Osteocyte (in vitro differentiated cells): Measurements from ENCODE around the gene FGF3. TPM values are rescaled to one million over a fixed set of nuclear protein-coding genes. Genes with fewer than 3 reads are reported as not detected.

ENCODE experiments used
- DNase-seq: peaks from one replicate; pipeline ENCODE4 v3.0.0; 2021; ENCODE audit warnings: mixed read lengths; ENCODE audit not compliant: unreplicated experiment; ENCODE audit errors: extremely low spot score
- H3K27ac Mint-ChIP-seq: one replicate; pipeline ENCODE4 v1.8.0; 2021; ENCODE audit warnings: mild to moderate bottlenecking, mixed read lengths; ENCODE audit not compliant: unreplicated experiment
- H3K27me3 Mint-ChIP-seq: one replicate; pipeline ENCODE4 v1.8.0; 2021; ENCODE audit warnings: mixed read lengths; ENCODE audit not compliant: unreplicated experiment
- H3K36me3 Mint-ChIP-seq: one replicate; pipeline ENCODE4 v1.8.0; 2021; ENCODE audit warnings: mixed read lengths; ENCODE audit not compliant: unreplicated experiment
- H3K4me1 Mint-ChIP-seq: one replicate; pipeline ENCODE4 v1.8.0; 2021; ENCODE audit warnings: mixed read lengths; ENCODE audit not compliant: unreplicated experiment
- H3K4me3 Mint-ChIP-seq: one replicate; pipeline ENCODE4 v1.8.0; 2021; ENCODE audit warnings: mild to moderate bottlenecking, moderate library complexity, mixed read lengths; ENCODE audit not compliant: unreplicated experiment
- H3K9me3 Mint-ChIP-seq: one replicate; pipeline ENCODE4 v1.8.0; 2021; ENCODE audit warnings: mixed read lengths; ENCODE audit not compliant: unreplicated experiment
- total RNA-seq: library from RNA; stranded (reverse); gene quantifications from 2 replicates; pipeline ENCODE4 v1.2.1, GENCODE V29; 2021
- TF ChIP-seq, protein P1 (sequence below): fragments of 200-600 bp; sonication (generic); IDR thresholded peaks from 2 replicates; pipeline ENCODE4 v1.5.0; 2021; ENCODE audit warnings: antibody characterized with exemption, mild to moderate bottlenecking, moderate library complexity

FGF3 gene
- total RNA-seq, 1 donor from 2014 or later = 2.5 TPM

DNA sequence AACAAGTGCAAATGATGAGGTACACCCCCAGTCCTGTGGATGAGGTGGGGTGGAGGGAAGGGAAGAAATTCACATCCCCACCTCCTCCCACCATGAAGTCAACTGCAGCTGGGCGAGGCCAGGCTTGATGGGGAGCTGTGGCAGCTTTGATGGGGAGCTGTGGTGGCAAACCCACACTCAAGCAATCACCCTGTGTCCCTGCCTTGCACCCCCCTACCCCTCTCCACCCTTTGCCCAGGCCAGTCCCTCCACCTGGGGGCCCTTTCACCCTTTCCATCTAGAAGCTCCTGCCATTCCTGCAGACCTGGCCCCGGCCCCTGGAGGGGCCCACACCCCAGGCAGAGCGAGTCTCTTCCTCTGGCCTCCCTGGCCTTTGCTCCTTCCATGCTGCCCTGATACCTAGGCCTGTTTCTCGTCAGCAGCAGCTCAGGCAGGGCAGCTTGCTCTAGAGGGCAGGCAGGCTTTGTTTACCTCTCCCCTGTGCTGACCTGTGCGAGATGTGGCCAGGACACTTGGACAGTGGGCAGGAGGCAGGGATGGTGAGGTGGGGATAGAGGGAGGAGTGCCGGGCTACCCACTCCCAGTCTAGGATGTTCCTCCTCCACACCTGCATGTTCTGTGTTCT lies 4.5 kb upstream of the FGF3 start:
- DNase-seq = no peak
- no peaks in the 10 kb centered on the region for H3K36me3 Mint-ChIP-seq
- peaks cover 3% of the 10 kb centered on the region for H3K4me1 Mint-ChIP-seq
- peaks cover 35% of the 10 kb centered on the region for H3K27me3 Mint-ChIP-seq
- H3K9me3 Mint-ChIP-seq = no peaks in the 10 kb centered on the region
- H3K4me3 Mint-ChIP-seq = no peak overlapping the region
- no peak overlapping the region for H3K27ac Mint-ChIP-seq
- TF ChIP-seq, protein P1, sequence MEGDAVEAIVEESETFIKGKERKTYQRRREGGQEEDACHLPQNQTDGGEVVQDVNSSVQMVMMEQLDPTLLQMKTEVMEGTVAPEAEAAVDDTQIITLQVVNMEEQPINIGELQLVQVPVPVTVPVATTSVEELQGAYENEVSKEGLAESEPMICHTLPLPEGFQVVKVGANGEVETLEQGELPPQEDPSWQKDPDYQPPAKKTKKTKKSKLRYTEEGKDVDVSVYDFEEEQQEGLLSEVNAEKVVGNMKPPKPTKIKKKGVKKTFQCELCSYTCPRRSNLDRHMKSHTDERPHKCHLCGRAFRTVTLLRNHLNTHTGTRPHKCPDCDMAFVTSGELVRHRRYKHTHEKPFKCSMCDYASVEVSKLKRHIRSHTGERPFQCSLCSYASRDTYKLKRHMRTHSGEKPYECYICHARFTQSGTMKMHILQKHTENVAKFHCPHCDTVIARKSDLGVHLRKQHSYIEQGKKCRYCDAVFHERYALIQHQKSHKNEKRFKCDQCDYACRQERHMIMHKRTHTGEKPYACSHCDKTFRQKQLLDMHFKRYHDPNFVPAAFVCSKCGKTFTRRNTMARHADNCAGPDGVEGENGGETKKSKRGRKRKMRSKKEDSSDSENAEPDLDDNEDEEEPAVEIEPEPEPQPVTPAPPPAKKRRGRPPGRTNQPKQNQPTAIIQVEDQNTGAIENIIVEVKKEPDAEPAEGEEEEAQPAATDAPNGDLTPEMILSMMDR = no peak

DNA sequence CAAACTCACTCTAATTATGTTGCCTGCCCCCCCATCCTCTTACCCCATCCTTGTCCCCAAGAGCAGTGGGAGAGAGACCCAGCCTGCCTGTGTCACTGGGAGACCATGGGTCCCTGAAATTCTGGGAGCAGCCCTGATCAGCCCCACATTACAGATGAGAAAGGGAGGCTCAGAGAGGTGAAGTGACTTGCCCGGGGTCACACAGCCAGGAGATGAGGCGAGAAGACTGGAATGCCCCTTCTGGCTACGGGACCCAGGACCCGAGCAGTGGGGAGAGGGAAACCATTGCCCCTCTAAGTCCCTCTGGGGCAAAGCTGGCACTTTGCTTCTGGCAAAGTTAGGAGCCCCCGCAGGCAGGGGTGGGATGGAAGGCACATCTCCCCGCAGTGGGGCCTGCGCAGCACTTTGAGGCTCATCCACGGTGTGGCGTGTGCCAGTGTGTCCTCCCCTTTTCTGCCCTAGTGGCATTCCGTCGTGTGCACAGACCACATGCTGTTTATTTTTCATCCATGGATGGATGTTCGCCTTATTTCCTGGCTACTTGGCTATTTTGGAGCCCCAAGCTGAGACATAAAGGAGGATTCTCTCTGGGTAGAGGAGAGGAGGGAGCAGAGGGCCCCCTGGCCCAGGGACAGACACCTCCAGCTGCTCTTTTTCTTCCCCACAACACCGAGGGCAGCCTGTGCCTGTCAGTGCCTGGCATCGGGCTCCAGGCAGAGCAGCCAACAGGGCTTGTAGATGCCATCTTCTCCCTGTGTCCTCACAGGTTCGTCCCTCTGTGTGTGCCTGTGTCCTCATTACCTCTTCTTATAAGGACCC lies 3.7 kb upstream of the FGF3 start:
- Mint-ChIP-seq H3K4me1 (peaks cover 3% of the 10 kb centered on the region), H3K27me3 (peaks cover 35% of the 10 kb centered on the region), H3K4me3 (no peak overlapping the region), H3K9me3 (no peaks in the 10 kb centered on the region), H3K36me3 (no peaks in the 10 kb centered on the region), H3K27ac (no peak overlapping the region)
- TF ChIP-seq, protein P1 = no peak
- DNase-seq = no peak

DNA sequence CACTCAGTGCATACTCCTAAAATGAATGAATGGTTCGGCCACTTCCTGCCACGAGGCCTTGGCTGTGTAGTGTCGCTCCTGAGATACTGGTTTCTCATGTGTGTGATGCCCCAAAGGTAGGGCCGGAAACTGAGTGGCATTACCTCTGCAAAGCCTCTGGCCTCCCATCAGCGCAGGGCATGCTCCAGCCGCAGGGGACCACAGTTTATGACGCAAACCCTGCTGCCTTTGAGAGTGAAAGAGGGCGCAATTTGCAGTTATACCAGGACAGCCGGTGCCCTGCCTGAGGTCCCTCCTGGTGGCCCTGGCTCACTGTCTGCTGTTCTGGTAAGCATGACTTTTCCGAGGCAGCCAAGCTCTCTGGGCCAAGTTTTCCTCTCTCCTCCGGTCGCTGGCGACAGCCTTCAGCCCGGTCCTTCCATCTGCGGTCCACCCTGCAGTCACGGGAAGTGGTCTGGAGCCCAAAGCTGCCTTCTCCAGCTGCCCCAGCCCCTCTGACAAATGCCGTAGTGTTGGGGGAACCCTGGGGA lies 2.4 kb upstream of the FGF3 start:
- Mint-ChIP-seq H3K4me3 (no peak overlapping the region), H3K9me3 (no peaks in the 10 kb centered on the region), H3K27ac (no peak overlapping the region), H3K4me1 (peaks cover 3% of the 10 kb centered on the region), H3K36me3 (no peaks in the 10 kb centered on the region), H3K27me3 (peaks cover 38% of the 10 kb centered on the region)
- TF ChIP-seq, protein P1 = no peak
- no peak for DNase-seq

DNA sequence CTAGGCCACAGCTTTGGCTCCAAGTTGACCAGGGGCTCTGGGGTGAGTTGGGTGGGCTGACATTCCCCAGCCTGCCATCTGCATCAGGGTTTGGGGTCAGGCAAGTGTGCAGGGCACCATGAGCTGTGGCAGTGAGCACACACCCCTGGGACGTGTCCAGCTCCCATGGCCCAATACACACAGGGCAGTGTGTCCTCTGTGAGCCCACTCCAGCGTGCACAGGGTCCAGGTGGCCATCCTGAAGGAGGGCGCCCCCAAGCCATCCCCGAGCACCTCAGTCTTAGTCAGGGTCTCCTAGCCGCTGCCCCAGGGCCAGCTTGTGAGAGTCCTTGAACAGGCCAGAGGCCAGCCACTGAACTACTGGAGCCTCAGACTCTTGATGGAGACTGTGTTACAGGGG lies 1.2 kb upstream of the FGF3 start:
- no peak overlapping the region for H3K27ac Mint-ChIP-seq
- no peak for DNase-seq
- peaks cover 49% of the 10 kb centered on the region for H3K27me3 Mint-ChIP-seq
- H3K4me1 Mint-ChIP-seq = peaks cover 3% of the 10 kb centered on the region
- H3K36me3 Mint-ChIP-seq = no peaks in the 10 kb centered on the region
- TF ChIP-seq, protein P1 = no peak
- no peaks in the 10 kb centered on the region for H3K9me3 Mint-ChIP-seq
- no peak overlapping the region for H3K4me3 Mint-ChIP-seq

DNA sequence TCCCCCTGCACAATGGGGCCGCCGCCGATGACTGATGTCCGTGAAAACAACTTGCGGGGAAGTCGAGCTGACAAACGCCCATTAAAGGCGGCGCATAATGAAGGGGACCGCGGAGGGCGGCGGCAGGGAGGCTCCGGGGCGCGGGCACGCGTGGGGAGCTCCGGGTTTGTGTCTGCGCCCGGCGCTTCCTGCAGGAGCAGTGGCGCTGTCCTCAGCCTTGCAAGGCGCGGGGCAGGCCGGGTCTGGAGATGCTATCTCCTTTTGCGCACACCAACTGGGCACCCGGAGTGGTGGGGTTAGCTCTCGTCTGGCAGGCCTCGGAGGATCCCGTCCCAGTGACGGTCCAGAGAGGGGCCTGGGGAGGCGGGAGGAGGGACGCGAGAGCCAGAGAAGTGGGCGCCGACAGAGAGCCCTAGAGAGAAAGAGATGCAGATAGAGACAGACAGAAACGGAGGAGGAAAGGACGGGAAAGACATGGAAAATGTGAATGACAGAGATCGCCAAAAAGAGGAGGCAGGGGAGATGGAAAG lies 390 bp upstream of the FGF3 start:
- H3K27me3 Mint-ChIP-seq = peaks cover 53% of the 10 kb centered on the region

More for the DNA sequence above, 390 bp upstream of the FGF3 start:
- H3K9me3 Mint-ChIP-seq = no peaks in the 10 kb centered on the region
- no peaks in the 10 kb centered on the region for H3K36me3 Mint-ChIP-seq
- H3K4me3 Mint-ChIP-seq = no peak overlapping the region
- TF ChIP-seq, protein P1 = no peak
- H3K27ac Mint-ChIP-seq = no peak overlapping the region
- no peak for DNase-seq
- H3K4me1 Mint-ChIP-seq = peaks cover 3% of the 10 kb centered on the region
